Loucy (cell line): Measurements from ENCODE around the gene PPM1L.

Source experiments
- H2AFZ ChIP-seq: fragments of 200-600 bp; sonication (generic); 2 replicates; pipeline ENCODE4 v1.6.0; 2016; ENCODE audit warnings: antibody characterized with exemption, mild to moderate bottlenecking, low read length, moderate library complexity
- H3F3A ChIP-seq: fragments of 200-600 bp; 2 replicates; pipeline ENCODE4 v1.6.0; 2016; ENCODE audit warnings: antibody characterized with exemption, low read depth, mild to moderate bottlenecking
- H3K27me3 ChIP-seq: fragments of 200-600 bp; sonication (generic); 2 replicates; pipeline ENCODE4 v1.6.1; 2014; ENCODE audit warnings: low read length, mild to moderate bottlenecking; ENCODE audit not compliant: insufficient read depth, poor library complexity, severe bottlenecking
- H3K36me3 ChIP-seq: fragments of 200-600 bp; sonication (generic); 2 replicates; pipeline ENCODE4 v1.6.1; 2016; ENCODE audit warnings: low read length; ENCODE audit not compliant: insufficient read depth
- H3K4me1 ChIP-seq: fragments of 200-600 bp; sonication (generic); 2 replicates; pipeline ENCODE4 v1.5.1; 2014; ENCODE audit warnings: low read length, mild to moderate bottlenecking; ENCODE audit not compliant: insufficient read depth, poor library complexity, severe bottlenecking
- H3K4me2 ChIP-seq: fragments of 200-600 bp; sonication (generic); 2 replicates; pipeline ENCODE4 v1.6.0; 2014; ENCODE audit warnings: antibody characterized with exemption, low read length, low read depth, mild to moderate bottlenecking; ENCODE audit not compliant: poor library complexity, severe bottlenecking
- H3K4me3 ChIP-seq: fragments of 200-600 bp; sonication (generic); 2 replicates; pipeline ENCODE4 v1.5.1; 2014; ENCODE audit warnings: low read length, mild to moderate bottlenecking, mixed read lengths; ENCODE audit not compliant: poor library complexity, severe bottlenecking
- H3K79me2 ChIP-seq: fragments of 200-600 bp; sonication (generic); 2 replicates; pipeline ENCODE4 v1.6.1; 2014; ENCODE audit warnings: low read length; ENCODE audit not compliant: insufficient read depth
- H3K9ac ChIP-seq: fragments of 200-600 bp; sonication (generic); 2 replicates; pipeline ENCODE4 v1.6.0; 2014; ENCODE audit warnings: mild to moderate bottlenecking, low read depth, low read length, moderate library complexity; ENCODE audit not compliant: poor library complexity, severe bottlenecking
- H3K9me2 ChIP-seq: fragments of 200-600 bp; sonication (generic); replicated peaks from 2 replicates; pipeline ENCODE4 v1.6.1; 2016; ENCODE audit warnings: low read depth, low read length, mixed read lengths
- H3K9me3 ChIP-seq: fragments of 200-600 bp; sonication (generic); 2 replicates; pipeline ENCODE4 v1.6.1; 2014; ENCODE audit warnings: mild to moderate bottlenecking, antibody characterized with exemption, low read length, low read depth; ENCODE audit not compliant: insufficient read depth
- H4K20me1 ChIP-seq: fragments of 200-600 bp; sonication (generic); 2 replicates; pipeline ENCODE4 v1.6.0; 2014; ENCODE audit warnings: antibody characterized with exemption, low read length, mild to moderate bottlenecking; ENCODE audit not compliant: insufficient read depth, poor library complexity, severe bottlenecking
- EZH2phosphoT487 ChIP-seq: fragments of 200-600 bp; IDR thresholded peaks from 2 replicates; pipeline ENCODE4 v1.6.1; 2018; ENCODE audit warnings: antibody characterized with exemption, mild to moderate bottlenecking, moderate library complexity, borderline replicate concordance
- TF ChIP-seq, protein P1 (sequence below): fragments of 200-600 bp; sonication (generic); conservative IDR thresholded peaks from 2 replicates; pipeline ENCODE4 v1.5.1; 2014; ENCODE audit warnings: mild to moderate bottlenecking, antibody characterized with exemption, low read length

Gene PPM1L

DNA sequence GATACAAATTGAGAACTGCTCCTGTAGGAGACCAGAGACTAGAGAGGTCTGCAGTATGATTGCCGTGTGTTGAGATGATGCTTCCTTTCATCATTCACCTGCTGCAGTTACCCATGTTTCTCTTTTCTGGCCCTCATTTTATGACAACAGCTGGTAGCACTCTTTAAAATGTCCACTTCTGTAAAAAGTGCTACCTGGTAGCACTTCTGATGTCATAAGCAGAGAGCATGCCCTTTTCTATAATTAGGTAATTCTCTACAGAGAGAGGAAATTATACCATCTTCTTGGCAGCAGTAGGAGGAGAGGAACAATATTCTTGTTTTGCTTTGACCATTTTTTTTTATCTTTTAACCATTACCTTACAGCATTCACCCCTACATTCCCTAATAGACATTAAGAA is 123.8 kb downstream of the PPM1L start:
- H3K9ac ChIP-seq, result no peak overlapping the region
- H3K4me2 ChIP-seq, result no peak overlapping the region
- H4K20me1 ChIP-seq, result no peaks in the 10 kb centered on the region
- no peak overlapping the region for H3K4me3 ChIP-seq
- H3K9me3 ChIP-seq, result no peaks in the 10 kb centered on the region
- no peaks in the 10 kb centered on the region for H3K27me3 ChIP-seq
- no peak overlapping the region for H2AFZ ChIP-seq
- H3K36me3 ChIP-seq, result no peaks in the 10 kb centered on the region
- no peaks in the 10 kb centered on the region for H3K79me2 ChIP-seq
- H3K4me1 ChIP-seq, result peaks cover 2% of the 10 kb centered on the region
- no peaks in the 10 kb centered on the region for H3F3A ChIP-seq
- H3K9me2 ChIP-seq, result no peaks in the 10 kb centered on the region
- TF ChIP-seq EZH2phosphoT487, result no peak
- TF ChIP-seq, protein P1, sequence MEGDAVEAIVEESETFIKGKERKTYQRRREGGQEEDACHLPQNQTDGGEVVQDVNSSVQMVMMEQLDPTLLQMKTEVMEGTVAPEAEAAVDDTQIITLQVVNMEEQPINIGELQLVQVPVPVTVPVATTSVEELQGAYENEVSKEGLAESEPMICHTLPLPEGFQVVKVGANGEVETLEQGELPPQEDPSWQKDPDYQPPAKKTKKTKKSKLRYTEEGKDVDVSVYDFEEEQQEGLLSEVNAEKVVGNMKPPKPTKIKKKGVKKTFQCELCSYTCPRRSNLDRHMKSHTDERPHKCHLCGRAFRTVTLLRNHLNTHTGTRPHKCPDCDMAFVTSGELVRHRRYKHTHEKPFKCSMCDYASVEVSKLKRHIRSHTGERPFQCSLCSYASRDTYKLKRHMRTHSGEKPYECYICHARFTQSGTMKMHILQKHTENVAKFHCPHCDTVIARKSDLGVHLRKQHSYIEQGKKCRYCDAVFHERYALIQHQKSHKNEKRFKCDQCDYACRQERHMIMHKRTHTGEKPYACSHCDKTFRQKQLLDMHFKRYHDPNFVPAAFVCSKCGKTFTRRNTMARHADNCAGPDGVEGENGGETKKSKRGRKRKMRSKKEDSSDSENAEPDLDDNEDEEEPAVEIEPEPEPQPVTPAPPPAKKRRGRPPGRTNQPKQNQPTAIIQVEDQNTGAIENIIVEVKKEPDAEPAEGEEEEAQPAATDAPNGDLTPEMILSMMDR, result no peak

- TF ChIP-seq, protein P1, result no peak
- no peak for TF ChIP-seq EZH2phosphoT487
- peaks cover 18% of the 10 kb centered on the region for H3K4me1 ChIP-seq
Observed at GRCh38 chr3:160883373-160883772, 127.3 kb downstream of the PPM1L start.

GRCh38 chr3:160885791-160886286 is 129.8 kb downstream of the PPM1L start:
- no peaks in the 10 kb centered on the region for H3K9me3 ChIP-seq
- H3K79me2 ChIP-seq, result no peaks in the 10 kb centered on the region
- H3K4me1 ChIP-seq, result peaks cover 18% of the 10 kb centered on the region
- peak overlapping the region; percentile 44; the same call in 1 of the 2 replicates for H2AFZ ChIP-seq
- H4K20me1 ChIP-seq, result no peaks in the 10 kb centered on the region
- no peaks in the 10 kb centered on the region for H3F3A ChIP-seq
- peak overlapping the region; percentile 58 for H3K4me2 ChIP-seq
- H3K9ac ChIP-seq, result no peak overlapping the region
- H3K4me3 ChIP-seq, result no peak overlapping the region
- TF ChIP-seq, protein P1, result no peak
- TF ChIP-seq EZH2phosphoT487, result no peak
- no peaks in the 10 kb centered on the region for H3K27me3 ChIP-seq
- no peaks in the 10 kb centered on the region for H3K36me3 ChIP-seq
- no peaks in the 10 kb centered on the region for H3K9me2 ChIP-seq

More at GRCh38 chr3:160883373-160883772, 127.3 kb downstream of the PPM1L start:
- Histone ChIP-seq H3K9ac (no peak overlapping the region), H3K9me3 (no peaks in the 10 kb centered on the region), H3F3A (no peaks in the 10 kb centered on the region), H3K4me2 (no peak overlapping the region), H3K79me2 (no peaks in the 10 kb centered on the region), H3K4me3 (no peak overlapping the region), H4K20me1 (no peaks in the 10 kb centered on the region), H3K9me2 (no peaks in the 10 kb centered on the region), H2AFZ (no peak overlapping the region), H3K36me3 (no peaks in the 10 kb centered on the region), H3K27me3 (no peaks in the 10 kb centered on the region)
